Activated naive CD8-positive, alpha-beta T cell treated with anti-CD3 and anti-CD28 coated beads, Interleukin-2, amount 50 U/mL, for 24 hours (primary cell): ENCODE results near the gene FSD1L.

Experiments
- ATAC-seq: fragments of 150-1000 bp; cut with Tn5 transposase; one replicate; pipeline ENCODE4 v1.10.0; 2021
- DNase-seq: peaks from one replicate; pipeline ENCODE4 v3.0.0; 2021
- H3K27ac Mint-ChIP-seq: one replicate; pipeline ENCODE4 v1.8.0; 2021; ENCODE audit warnings: mild to moderate bottlenecking, mixed read lengths
- H3K27me3 Mint-ChIP-seq: one replicate; pipeline ENCODE4 v1.8.0; 2021; ENCODE audit warnings: mixed read lengths
- H3K36me3 Mint-ChIP-seq: one replicate; pipeline ENCODE4 v1.8.0; 2021; ENCODE audit warnings: low read depth, mixed read lengths
- H3K4me1 Mint-ChIP-seq: one replicate; pipeline ENCODE4 v1.8.0; 2021; ENCODE audit warnings: mixed read lengths
- H3K4me3 Mint-ChIP-seq: one replicate; pipeline ENCODE4 v1.8.0; 2021; ENCODE audit warnings: mild to moderate bottlenecking, moderate library complexity, mixed read lengths
- H3K9me3 Mint-ChIP-seq: one replicate; pipeline ENCODE4 v1.8.0; 2021; ENCODE audit warnings: mixed read lengths

The FSD1L gene

DNA sequence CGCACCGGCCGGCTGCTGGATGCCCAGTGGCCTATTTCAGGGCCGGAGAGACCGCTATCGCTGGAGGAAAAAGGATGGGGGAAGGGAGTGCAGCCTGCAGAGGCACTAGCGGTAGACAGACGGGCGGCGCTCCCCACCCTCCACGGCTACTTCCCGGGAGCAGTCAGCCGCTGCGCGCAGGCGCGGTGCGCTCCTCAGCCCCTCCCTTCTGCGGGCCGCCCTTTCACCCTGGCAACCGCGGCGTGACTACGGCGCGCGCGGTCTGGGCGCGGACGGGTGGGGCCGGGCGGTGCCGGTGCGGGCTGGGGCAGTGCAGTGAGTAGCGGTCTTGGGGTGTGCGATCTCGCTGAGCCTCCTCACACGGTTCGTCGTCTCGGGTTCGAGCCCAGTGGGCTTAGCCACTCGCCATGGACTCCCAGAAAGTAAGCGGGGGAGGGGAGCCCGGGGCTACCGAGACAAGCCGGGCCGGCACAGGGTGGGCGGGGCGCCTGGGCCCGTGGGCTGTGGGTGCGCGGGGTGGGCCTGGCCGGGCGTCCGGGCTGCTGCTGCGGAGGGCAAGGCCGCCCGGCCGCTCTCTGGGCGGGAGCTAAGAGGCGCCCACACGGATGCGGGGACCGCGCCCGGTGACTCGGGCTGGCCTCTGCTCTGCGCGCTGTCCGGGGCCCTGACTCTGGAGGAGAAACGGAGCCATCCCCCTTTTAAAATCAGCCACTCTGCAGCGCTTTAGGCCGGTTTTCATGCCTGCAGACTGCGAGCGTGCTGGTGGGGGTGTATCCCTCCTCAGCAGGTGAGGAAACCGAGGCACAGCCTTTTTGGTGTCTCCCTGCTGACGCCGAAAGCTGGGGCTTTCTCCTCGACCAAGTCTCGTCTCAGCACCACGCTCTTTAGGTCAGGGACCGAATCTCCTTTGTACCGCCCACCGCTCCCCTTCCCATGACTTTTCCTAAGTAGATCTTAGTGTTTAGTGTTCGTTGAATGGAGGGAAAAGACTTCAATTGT, at the start of gene FSD1L:
Gene FSD1L, plus strand, starts transcription at position 221 of the 999 bp plus-strand sequence. Its CDS starts 187 bp downstream, at position 408.
- H3K9me3 Mint-ChIP-seq: no peaks in the 10 kb centered on the region
- DNase-seq (peak; percentile 87), ATAC-seq (peak; percentile 97)
- peaks cover 14% of the 10 kb centered on the region for H3K4me1 Mint-ChIP-seq
- peak within 1 kb of the TSS; percentile 71 for H3K27ac Mint-ChIP-seq
- H3K27me3 Mint-ChIP-seq: peaks cover 7% of the 10 kb centered on the region
- peak within 1 kb of the TSS; percentile 82 for H3K4me3 Mint-ChIP-seq
- H3K36me3 Mint-ChIP-seq: no peaks in the 10 kb centered on the region

DNA sequence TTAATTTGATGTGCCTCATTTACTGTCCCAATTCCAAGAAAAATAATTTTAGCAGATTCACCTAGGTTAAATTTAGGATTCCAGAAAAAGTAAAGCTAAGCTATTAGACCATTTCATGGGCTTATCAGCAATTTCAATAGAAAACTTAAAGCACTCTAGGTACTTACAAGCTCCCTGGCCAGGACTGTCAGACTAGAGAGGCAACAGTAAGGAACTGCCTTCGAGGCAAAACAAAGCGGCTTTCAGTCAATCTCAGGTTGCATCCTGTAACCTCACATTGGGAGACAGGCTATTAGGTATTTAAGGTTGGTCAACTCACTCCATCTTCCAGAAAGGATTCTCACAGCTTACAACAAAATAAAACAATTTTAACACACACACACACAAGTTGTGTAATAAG, 48.7 kb upstream of the FSD1L start:
- Mint-ChIP-seq H3K27ac (no peak overlapping the region), H3K4me1 (no peaks in the 10 kb centered on the region), H3K4me3 (no peak overlapping the region), H3K36me3 (no peaks in the 10 kb centered on the region), H3K27me3 (peaks cover 48% of the 10 kb centered on the region), H3K9me3 (no peaks in the 10 kb centered on the region)
- ATAC-seq (no peak), DNase-seq (no peak)

DNA sequence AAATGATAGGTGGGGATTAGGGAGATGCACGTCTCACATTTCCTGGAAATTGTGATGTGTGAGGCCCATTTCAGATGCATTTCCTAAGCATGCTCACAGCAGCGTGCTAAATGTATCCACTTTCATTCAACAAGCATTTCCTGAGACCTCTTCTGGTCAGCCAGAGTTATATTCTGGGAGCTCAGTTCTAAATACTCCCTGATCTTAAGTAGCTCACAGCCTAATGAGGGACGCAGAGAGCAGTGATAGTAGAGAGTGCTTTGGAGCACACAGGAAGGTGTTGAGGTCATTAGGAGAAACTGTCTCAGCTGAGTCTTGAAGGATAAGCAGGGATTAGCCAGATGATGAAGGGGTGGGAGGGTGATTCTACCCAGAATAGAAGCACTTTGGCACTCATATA, 46.2 kb upstream of the FSD1L start:
- Mint-ChIP-seq H3K4me1 (peaks cover 20% of the 10 kb centered on the region), H3K9me3 (no peaks in the 10 kb centered on the region), H3K36me3 (peaks cover 2% of the 10 kb centered on the region), H3K4me3 (no peak overlapping the region), H3K27ac (no peak overlapping the region), H3K27me3 (peaks cover 57% of the 10 kb centered on the region)
- ATAC-seq (no peak), DNase-seq (no peak)

DNA sequence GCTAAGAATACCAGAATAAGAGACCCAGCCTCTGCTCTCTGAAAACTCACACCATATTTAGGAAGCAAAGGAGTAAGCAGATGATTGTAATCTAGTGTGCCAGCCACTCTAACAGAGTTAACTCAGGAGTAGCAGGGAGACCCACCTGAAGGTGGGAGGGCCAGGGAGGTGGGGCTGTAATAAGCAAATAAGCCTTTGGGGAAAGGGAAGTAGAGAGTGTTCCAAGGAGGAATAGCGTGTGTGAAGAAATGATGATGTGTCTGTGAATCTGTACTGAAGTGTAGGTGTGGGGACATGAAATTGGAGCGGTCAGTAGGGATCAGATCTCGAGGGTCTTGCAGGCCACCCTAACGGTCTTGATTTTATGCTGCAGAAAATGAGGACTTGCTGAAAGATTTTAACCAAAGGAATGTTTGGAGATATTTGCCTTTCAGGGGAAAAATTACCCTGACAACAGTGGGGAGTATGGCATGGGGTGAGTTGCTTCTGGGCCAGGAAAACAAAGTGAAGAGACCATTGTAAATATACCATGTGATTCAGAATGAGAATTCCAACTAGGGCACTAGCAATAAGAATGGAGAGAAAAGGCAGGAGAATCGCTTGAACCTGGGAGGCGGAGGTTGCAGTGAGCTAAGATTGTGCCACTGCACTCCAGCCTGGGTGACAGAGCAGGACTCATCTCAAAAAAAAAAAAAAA, 44.1 kb upstream of the FSD1L start:
- Mint-ChIP-seq H3K4me3 (no peak overlapping the region), H3K9me3 (peaks cover 4% of the 10 kb centered on the region), H3K27me3 (peaks cover 60% of the 10 kb centered on the region), H3K4me1 (peaks cover 20% of the 10 kb centered on the region), H3K27ac (no peak overlapping the region), H3K36me3 (peaks cover 2% of the 10 kb centered on the region)
- DNase-seq (no peak), ATAC-seq (no peak)

DNA sequence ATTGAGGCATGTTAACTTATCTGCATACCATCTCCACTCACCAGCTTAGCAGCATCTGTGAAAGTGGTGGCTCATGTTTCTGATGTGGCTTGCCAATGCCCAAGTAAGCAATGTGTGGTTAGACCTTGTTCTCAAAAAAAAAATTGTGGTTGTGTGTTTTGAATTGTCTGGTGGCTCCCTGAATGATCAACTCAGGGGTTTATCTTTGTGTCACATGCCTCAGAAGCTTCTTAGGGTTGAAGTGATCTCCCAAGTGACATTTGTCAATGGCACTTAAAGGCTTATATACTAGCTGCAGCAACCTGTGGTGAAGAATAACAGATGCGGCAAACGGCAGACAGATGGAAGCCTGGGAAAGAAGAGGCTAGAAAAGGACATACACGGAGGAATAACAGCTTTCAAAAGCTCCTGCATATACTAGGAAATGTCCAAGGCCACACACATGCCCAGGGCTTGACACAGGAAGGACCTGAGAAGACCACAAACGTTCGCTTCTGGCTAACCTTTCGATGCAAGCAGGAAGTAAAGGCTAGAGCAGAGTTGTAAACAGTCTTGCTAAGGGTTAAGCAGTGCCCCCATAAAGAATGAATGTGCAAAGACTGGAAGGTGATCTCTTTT, 42.2 kb upstream of the FSD1L start:
- Mint-ChIP-seq H3K9me3 (peaks cover 12% of the 10 kb centered on the region), H3K27ac (peak overlapping the region; percentile 93), H3K4me1 (peaks cover 20% of the 10 kb centered on the region), H3K27me3 (peaks cover 64% of the 10 kb centered on the region), H3K4me3 (peak overlapping the region; percentile 47), H3K36me3 (peaks cover 2% of the 10 kb centered on the region)
- DNase-seq: peak; percentile 34
- ATAC-seq: peak; percentile 95

DNA sequence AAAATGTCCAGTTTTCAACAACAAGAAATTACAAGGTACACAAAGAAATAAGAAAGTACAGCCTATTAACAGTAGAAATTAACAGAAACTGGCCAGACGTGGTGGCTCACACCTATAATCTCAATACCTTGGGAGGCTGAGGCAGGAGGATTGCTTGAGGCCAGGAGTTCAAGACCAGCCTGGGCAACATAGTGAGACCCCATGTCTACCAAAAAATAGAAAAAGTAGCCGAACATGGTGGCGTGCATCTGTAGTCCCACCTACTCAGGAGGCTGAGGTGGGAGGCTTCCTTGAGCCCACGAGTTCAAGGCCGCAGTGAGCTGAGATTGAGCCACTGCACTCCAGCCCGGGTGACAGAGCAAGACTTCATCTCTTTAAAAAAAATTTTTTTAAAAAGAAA, 41.5 kb upstream of the FSD1L start:
- ATAC-seq (no peak), DNase-seq (no peak)
- no peak overlapping the region for H3K27ac Mint-ChIP-seq
- peaks cover 2% of the 10 kb centered on the region for H3K36me3 Mint-ChIP-seq
- H3K27me3 Mint-ChIP-seq: peaks cover 61% of the 10 kb centered on the region
- H3K4me1 Mint-ChIP-seq: peaks cover 20% of the 10 kb centered on the region
- no peak overlapping the region for H3K4me3 Mint-ChIP-seq
- H3K9me3 Mint-ChIP-seq: peaks cover 14% of the 10 kb centered on the region

DNA sequence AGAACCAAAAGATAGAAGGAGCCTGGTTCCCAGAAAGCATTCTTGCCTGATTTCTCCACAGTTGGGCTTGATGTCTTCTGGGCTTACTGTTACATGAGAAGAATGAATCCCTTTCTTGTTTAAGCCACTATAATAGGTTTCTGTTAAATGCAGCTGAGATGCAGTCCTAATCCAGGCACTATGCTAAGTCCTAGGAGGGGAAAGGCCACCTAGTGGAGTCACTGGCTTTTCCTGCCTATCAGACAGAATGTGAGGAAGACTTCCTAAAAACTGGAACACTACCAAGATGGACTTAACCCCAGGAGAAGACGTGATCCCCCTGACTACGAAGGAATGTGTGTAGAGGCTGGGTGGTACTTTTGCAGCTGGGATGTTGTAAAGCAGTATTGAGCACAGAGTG, 34.3 kb upstream of the FSD1L start:
- Mint-ChIP-seq H3K36me3 (no peaks in the 10 kb centered on the region), H3K9me3 (peaks cover 19% of the 10 kb centered on the region), H3K4me1 (no peaks in the 10 kb centered on the region), H3K27me3 (peaks cover 43% of the 10 kb centered on the region), H3K27ac (no peak overlapping the region), H3K4me3 (no peak overlapping the region)
- ATAC-seq (no peak), DNase-seq (no peak)

DNA sequence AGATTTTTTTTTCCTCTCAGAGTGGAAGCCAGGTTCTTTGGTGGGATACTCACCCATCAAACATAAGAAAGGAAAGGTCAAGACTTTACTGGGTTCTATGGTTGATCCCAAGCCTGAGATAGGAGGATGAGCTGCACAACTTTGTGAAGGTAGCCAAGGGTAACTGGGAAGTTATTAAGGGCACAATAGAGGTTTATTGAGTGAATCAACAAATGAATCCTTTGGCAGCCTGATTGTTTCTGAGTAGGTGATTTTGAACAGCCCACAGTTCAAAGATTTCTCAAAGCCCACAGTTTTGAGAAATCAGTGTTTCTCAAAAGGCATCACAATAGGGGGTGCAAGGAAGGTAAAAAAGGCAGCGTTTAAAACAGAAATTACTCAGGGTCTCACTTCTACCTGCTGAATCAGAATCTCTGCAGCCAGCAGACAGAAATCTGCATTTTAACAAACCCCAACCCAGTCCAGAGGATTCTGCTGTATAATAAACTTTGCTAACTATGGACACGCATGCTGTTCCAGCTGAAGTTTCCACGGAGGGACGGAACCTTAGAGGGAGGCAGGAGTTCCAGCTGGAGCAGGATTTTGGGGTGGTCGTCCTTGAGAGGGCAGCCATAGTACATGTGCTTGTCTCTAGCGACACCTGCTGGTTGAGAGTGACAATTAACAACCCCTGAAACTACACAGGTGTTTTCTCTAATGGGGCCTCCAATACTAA, 32.7 kb upstream of the FSD1L start:
- no peak overlapping the region for H3K4me3 Mint-ChIP-seq
- DNase-seq: peak; percentile 61
- no peaks in the 10 kb centered on the region for H3K36me3 Mint-ChIP-seq
- no peak overlapping the region for H3K27ac Mint-ChIP-seq
- ATAC-seq: no peak
- peaks cover 14% of the 10 kb centered on the region for H3K9me3 Mint-ChIP-seq
- peaks cover 35% of the 10 kb centered on the region for H3K27me3 Mint-ChIP-seq
- no peaks in the 10 kb centered on the region for H3K4me1 Mint-ChIP-seq

DNA sequence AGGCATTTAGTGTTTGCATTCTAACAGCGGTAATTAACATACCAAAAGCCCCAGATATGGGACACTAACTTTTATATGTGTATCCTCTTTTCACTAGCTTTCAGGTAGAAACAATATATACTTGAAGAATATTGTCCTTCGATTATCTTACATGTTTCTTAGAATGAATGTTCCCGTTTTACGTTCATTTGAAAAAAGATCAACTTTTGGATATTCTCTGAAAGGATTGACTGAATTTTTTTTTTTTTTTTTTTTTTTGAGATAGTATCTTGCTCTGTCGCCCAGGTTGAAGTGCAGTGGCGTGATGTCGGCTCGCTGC, 32.2 kb upstream of the FSD1L start:
- H3K27ac Mint-ChIP-seq: no peak overlapping the region
- ATAC-seq (no peak), DNase-seq (no peak)
- no peak overlapping the region for H3K4me3 Mint-ChIP-seq
- peaks cover 33% of the 10 kb centered on the region for H3K27me3 Mint-ChIP-seq
- H3K4me1 Mint-ChIP-seq: no peaks in the 10 kb centered on the region
- H3K9me3 Mint-ChIP-seq: peaks cover 10% of the 10 kb centered on the region
- H3K36me3 Mint-ChIP-seq: no peaks in the 10 kb centered on the region

DNA sequence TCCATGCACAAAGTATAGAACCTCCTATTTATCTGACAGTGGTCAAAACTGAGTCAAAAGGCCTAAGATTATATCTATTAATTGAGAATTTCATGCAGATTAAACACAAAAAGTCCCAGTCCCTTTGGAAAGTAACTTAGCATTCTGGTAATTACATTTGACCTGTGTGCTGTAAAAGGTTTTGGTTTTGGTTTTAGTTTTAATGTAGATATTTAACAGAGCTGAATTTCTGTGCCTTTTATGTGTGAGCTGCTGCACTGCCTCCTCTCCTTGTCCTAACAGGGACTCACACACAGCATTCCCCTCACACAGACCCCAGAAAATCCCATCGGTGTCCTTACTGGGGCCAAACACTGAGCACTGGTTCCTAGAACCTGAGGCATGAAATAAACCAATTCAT, 31.0 kb upstream of the FSD1L start:
- Mint-ChIP-seq H3K27ac (no peak overlapping the region), H3K27me3 (peaks cover 26% of the 10 kb centered on the region), H3K36me3 (no peaks in the 10 kb centered on the region), H3K9me3 (peaks cover 4% of the 10 kb centered on the region), H3K4me3 (no peak overlapping the region), H3K4me1 (no peaks in the 10 kb centered on the region)
- ATAC-seq (peak; percentile 15), DNase-seq (no peak)

DNA sequence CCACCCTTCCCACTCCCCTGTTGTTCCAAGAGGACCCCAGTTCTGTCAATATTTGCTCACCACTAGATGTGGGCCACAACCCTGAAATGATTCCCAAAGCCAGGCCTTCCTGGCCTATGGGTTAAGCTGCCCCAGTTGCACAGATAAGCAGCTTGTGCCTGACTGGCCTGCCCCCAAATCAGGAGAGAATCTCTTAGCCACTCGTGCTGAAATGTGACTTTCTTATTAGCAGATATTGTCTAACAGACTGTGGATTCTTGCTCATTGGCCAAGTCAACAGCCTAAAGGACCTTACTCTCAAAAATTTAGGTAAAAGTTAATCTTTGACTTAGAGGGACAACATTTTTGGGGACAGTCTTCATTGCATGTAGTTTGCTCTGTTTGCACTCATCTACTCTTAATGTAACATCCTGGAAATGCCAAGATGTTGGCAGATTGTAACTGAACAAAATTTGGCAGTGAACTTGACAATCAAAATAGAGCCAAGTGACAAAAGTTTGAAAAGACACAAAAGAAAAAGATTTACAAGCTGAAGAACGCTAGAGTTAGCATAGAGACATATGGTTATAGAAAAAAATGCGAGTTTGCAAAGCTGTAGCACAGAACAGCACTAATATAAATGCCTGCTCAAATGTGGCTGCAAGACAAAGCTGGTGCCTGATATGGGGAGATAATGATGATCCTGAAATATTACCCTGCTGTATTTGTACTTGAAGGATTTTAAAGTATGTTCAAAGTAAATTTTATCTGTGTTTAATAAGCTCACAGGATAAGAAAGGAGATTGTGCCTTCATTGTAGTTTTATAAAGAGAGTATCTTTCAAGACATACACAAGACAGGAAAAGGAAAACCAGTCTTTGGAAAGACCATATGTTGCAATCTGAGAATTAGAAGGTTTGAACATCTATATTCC, 29.0 kb upstream of the FSD1L start:
- H3K27ac Mint-ChIP-seq: no peak overlapping the region
- H3K4me1 Mint-ChIP-seq: no peaks in the 10 kb centered on the region
- no peaks in the 10 kb centered on the region for H3K36me3 Mint-ChIP-seq
- H3K9me3 Mint-ChIP-seq: no peaks in the 10 kb centered on the region
- no peak overlapping the region for H3K4me3 Mint-ChIP-seq
- H3K27me3 Mint-ChIP-seq: peaks cover 10% of the 10 kb centered on the region
- DNase-seq: no peak
- no peak for ATAC-seq

DNA sequence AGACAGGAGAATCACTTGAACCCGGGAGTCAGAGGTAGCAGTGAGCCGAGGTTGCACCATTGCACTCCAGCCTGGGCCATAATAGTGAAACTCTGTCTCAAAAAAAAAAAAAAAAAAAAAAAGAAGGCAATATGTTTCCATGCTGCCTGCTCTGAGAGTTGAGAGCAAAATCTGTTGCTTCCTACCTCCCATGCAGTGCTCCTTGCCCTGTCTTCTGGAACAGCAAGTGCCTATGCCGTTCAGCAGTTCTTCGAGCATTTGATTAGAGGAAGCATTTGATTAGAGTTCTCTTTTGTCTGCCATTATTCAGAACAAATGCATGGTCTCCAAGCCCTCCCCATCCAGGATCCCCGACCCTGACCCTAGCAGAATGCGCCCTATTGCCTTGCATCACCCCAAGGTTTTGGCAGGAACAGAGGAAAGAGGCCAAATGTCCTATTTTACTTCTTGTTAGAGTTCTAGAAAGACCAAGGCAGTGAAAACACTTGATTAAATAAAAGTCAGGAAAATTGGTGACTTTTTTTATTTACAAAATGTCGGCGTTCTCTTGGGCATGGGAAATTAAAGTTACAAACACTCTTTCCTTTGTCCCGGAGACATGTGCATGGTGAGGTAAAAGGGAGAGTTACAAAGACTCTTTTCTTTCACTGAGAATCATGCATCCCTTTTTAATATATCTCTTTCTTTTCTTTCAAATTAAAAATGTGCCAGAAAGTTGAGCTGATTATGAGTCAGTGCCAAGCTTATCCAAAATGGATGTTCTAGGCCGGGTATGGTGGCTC, 27.8 kb upstream of the FSD1L start:
- Mint-ChIP-seq H3K27me3 (peaks cover 4% of the 10 kb centered on the region), H3K36me3 (no peaks in the 10 kb centered on the region), H3K9me3 (no peaks in the 10 kb centered on the region), H3K4me1 (no peaks in the 10 kb centered on the region), H3K27ac (no peak overlapping the region), H3K4me3 (no peak overlapping the region)
- ATAC-seq (no peak), DNase-seq (no peak)

DNA sequence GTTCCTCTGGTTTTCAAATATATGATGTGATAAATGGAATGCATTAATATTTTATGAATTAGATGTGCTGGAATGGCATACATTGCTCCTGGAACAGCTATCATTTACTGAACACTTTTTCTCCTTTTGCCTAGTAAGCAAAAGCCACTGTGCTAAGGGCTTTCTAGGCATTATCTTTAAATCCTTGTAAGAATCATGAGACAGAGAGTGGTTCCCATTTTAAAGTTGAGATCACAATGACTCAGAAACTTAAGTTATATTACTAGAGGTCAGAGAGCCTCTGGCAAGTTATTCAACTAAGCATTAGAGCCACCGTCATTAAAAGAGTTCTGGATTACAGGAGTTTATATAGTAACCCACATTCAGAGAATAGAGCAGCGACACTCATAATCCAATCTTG, 26.7 kb upstream of the FSD1L start:
- no peaks in the 10 kb centered on the region for H3K36me3 Mint-ChIP-seq
- ATAC-seq (no peak), DNase-seq (no peak)
- H3K4me3 Mint-ChIP-seq: no peak overlapping the region
- H3K4me1 Mint-ChIP-seq: no peaks in the 10 kb centered on the region
- H3K27me3 Mint-ChIP-seq: no peaks in the 10 kb centered on the region
- no peak overlapping the region for H3K27ac Mint-ChIP-seq
- no peaks in the 10 kb centered on the region for H3K9me3 Mint-ChIP-seq
